ENCODE results near the gene RAPGEF5. TPM values are rescaled to one million over a fixed set of nuclear protein-coding genes. Genes with fewer than 3 reads are reported as not detected.

The RAPGEF5 gene
- total and polyA plus RNA-seq, 2 donors (not counting 3 experiments of a cell fraction or from before 2014, with no cell fraction given), result 10.0 to 43.2 TPM

- no peaks in the 10 kb centered on the region for H3K9me3 ChIP-seq (replicated peaks; ENCODE audit: control insufficient read depth, insufficient read depth, low read length)
- no TSS peak for BruUV-seq (replicated peaks)
- no peak for DNase-seq (ENCODE audit: low read depth, low spot score)
- TF ChIP-seq POLR2A (IDR thresholded peaks at IDR 0.05; ENCODE audit: low read depth, low read length), result no peak
- TF ChIP-seq EZH2 (IDR thresholded peaks at IDR 0.05; ENCODE audit: borderline replicate concordance, low read depth, low read length, severe bottlenecking), result no peak
- TF ChIP-seq JUN (IDR thresholded peaks at IDR 0.05; ENCODE audit: borderline replicate concordance, insufficient read depth, insufficient read length, low read depth), result no peak
- H3K4me1 ChIP-seq (ENCODE audit: control insufficient read depth, extremely low read depth, insufficient read depth, low read length), result no peaks in the 10 kb centered on the region
- no peak overlapping the region for H3K4me3 ChIP-seq (replicated peaks in 1 of 3; ENCODE audit: insufficient read depth in 1 of 3, low read depth in 1 of 3, low read length in 3 of 3)
- H3K9ac ChIP-seq (replicated peaks; ENCODE audit: extremely low read depth, insufficient read depth, low read length), result no peak overlapping the region
- H3K27me3 ChIP-seq (ENCODE audit: control insufficient read depth in 2 of 2, insufficient read depth in 2 of 2, low read length in 2 of 2), result no peaks in the 10 kb centered on the region
- H3K9me1 ChIP-seq (replicated peaks; ENCODE audit: control insufficient read depth, extremely low read depth, insufficient read depth, low read length), result no peaks in the 10 kb centered on the region
- H2AFZ ChIP-seq (ENCODE audit: low read depth, low read length), result no peak overlapping the region
- CTCF ChIA-PET, result no interaction called here
- no peaks in the 10 kb centered on the region for H4K20me1 ChIP-seq (replicated peaks; ENCODE audit: control insufficient read depth, extremely low read depth, insufficient read depth, low read length)
- FAIRE-seq, result no peak
- H3K36me3 ChIP-seq (ENCODE audit: control insufficient read depth in 2 of 2, extremely low read depth in 1 of 2, insufficient read depth in 2 of 2, low read length in 2 of 2), result peaks cover 3 to 14% of the 10 kb centered on the region in 2 experiments
- H3K27ac ChIP-seq (ENCODE audit: insufficient read depth, low read depth, low read length), result no peak overlapping the region
- POLR2A ChIA-PET, result no interaction called here
- dilution Hi-C loops (cut with MboI; ENCODE audit: extremely low pct_ligation_motif_present, low sequenced_read_pairs) (no loop called here), intact Hi-C loops (cut with micrococcal nuclease) (no loop called here)
- peaks cover 4% of the 10 kb centered on the region for H3K79me2 ChIP-seq (ENCODE audit: control insufficient read depth, insufficient read depth, low read length)
- no peak overlapping the region for H3K4me2 ChIP-seq (ENCODE audit: insufficient read depth, low read length)
Observed at GRCh38 chr7:22200238-22200637, 156.7 kb downstream of the RAPGEF5 start.

DNA sequence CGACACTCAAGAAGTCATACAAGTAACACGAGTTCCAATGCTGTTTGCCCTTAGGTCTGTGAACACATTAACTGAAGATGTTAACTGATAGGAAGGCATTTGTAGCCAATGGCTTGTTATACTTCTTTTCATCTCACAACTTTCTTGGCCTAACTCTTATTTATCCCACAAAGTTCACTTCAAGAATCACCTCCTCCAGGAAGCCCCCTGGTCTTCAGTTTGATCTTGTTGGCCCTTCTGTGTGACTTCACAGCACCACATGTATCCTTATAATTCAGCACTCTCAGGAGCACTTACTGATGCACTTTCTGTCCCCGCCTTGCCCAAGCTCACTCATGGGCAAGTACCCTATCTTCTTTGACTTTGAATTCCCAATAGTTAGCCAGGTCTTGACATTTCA is 159.6 kb downstream of the RAPGEF5 start:
- no TSS peak for BruUV-seq (replicated peaks)
- CTCF ChIA-PET, result no interaction called here
- no peak for TF ChIP-seq EZH2 (IDR thresholded peaks at IDR 0.05; ENCODE audit: borderline replicate concordance, low read depth, low read length, severe bottlenecking)
- TF ChIP-seq POLR2AphosphoS5 (IDR thresholded peaks at IDR 0.05; ENCODE audit: insufficient read depth, low read depth, low read length), result no peak
- TF ChIP-seq GATA2 (IDR thresholded peaks at IDR 0.05; ENCODE audit: insufficient read depth, insufficient read length, low read depth, low read length), result no peak
- no peak for TF ChIP-seq POLR2A (IDR thresholded peaks at IDR 0.05; ENCODE audit: low read depth, low read length)
- TF ChIP-seq CTCF (IDR thresholded peaks at IDR 0.05; ENCODE audit: extremely low read depth in 1 of 2, insufficient read depth in 1 of 2, low read depth in 1 of 2, low read length in 2 of 2), result no peak
- TF ChIP-seq FOS (IDR thresholded peaks at IDR 0.05; ENCODE audit: borderline replicate concordance, insufficient read depth, low read length), result no peak
- TF ChIP-seq, protein P1, sequence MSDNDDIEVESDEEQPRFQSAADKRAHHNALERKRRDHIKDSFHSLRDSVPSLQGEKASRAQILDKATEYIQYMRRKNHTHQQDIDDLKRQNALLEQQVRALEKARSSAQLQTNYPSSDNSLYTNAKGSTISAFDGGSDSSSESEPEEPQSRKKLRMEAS (IDR thresholded peaks at IDR 0.05; ENCODE audit: insufficient read depth, insufficient read length), result no peak
- no peak for TF ChIP-seq JUN (IDR thresholded peaks at IDR 0.05; ENCODE audit: borderline replicate concordance, insufficient read depth, insufficient read length, low read depth)
- TF ChIP-seq MYC (IDR thresholded peaks at IDR 0.05; ENCODE audit: low read depth, low read length), result no peak
- peaks cover 3 to 16% of the 10 kb centered on the region in 2 experiments for H3K36me3 ChIP-seq (ENCODE audit: control insufficient read depth in 2 of 2, extremely low read depth in 1 of 2, insufficient read depth in 2 of 2, low read length in 2 of 2)
- DNase-seq (ENCODE audit: low read depth, low spot score) (no peak), FAIRE-seq (no peak)
- no peak overlapping the region for H3K27ac ChIP-seq (ENCODE audit: insufficient read depth, low read depth, low read length)
- POLR2A ChIA-PET, result no interaction called here
- no peaks in the 10 kb centered on the region for H3K9me1 ChIP-seq (replicated peaks; ENCODE audit: control insufficient read depth, extremely low read depth, insufficient read depth, low read length)
- no peak overlapping the region for H3K9ac ChIP-seq (replicated peaks; ENCODE audit: extremely low read depth, insufficient read depth, low read length)
- intact Hi-C loops (cut with micrococcal nuclease) (no loop called here), dilution Hi-C loops (cut with MboI; ENCODE audit: extremely low pct_ligation_motif_present, low sequenced_read_pairs) (no loop called here)
- H3K27me3 ChIP-seq (ENCODE audit: control insufficient read depth in 2 of 2, insufficient read depth in 2 of 2, low read length in 2 of 2), result no peaks in the 10 kb centered on the region
- no peaks in the 10 kb centered on the region for H3K9me3 ChIP-seq (replicated peaks; ENCODE audit: control insufficient read depth, insufficient read depth, low read length)
- no peak overlapping the region for H3K4me2 ChIP-seq (ENCODE audit: insufficient read depth, low read length)
- H4K20me1 ChIP-seq (replicated peaks; ENCODE audit: control insufficient read depth, extremely low read depth, insufficient read depth, low read length), result no peaks in the 10 kb centered on the region
- peaks cover 4% of the 10 kb centered on the region for H3K79me2 ChIP-seq (ENCODE audit: control insufficient read depth, insufficient read depth, low read length)
- H3K4me1 ChIP-seq (ENCODE audit: control insufficient read depth, extremely low read depth, insufficient read depth, low read length), result no peaks in the 10 kb centered on the region
- no peak overlapping the region for H2AFZ ChIP-seq (ENCODE audit: low read depth, low read length)
- H3K4me3 ChIP-seq (replicated peaks in 1 of 3; ENCODE audit: insufficient read depth in 1 of 3, low read depth in 1 of 3, low read length in 3 of 3), result no peak overlapping the region

Data from endothelial cell of umbilical vein (primary cell).